ENCODE results near the gene CD200. TPM values are rescaled to one million over a fixed set of nuclear protein-coding genes. Genes with fewer than 3 reads are reported as not detected.

The CD200 gene
- total and polyA plus RNA-seq, 2 of the 4 experiments (the other 2 are of a cell fraction) = 1.1 to 1.7 TPM

GRCh38 chr3:112371569-112371968, 38.6 kb downstream of the CD200 start:
- H2BK120ac ChIP-seq (ENCODE audit: low read depth, low read length) = no peak overlapping the region
- no peaks in the 10 kb centered on the region; the same call in 1 of the 2 replicates for H3K27me3 ChIP-seq (ENCODE audit: control insufficient read depth, insufficient read depth, low read length)
- H3K4ac ChIP-seq (ENCODE audit: low read depth, low read length) = no peak overlapping the region
- H3K4me1 ChIP-seq (ENCODE audit: control insufficient read depth, insufficient read depth, low read length) = no peaks in the 10 kb centered on the region
- no peaks in the 10 kb centered on the region for H4K20me1 ChIP-seq (ENCODE audit: insufficient read depth, low read length)
- H3K4me2 ChIP-seq (ENCODE audit: low read depth, low read length) = no peak overlapping the region
- no peaks in the 10 kb centered on the region for H3K36me3 ChIP-seq (ENCODE audit: control insufficient read depth, insufficient read depth, low read length)
- H3K14ac ChIP-seq (replicated peaks; ENCODE audit: low read depth, low read length) = no peak overlapping the region
- no peak overlapping the region for H3K9ac ChIP-seq (ENCODE audit: low read depth, low read length)
- no peak overlapping the region for H2BK5ac ChIP-seq (ENCODE audit: low read depth, low read length, poor library complexity, severe bottlenecking)
- no peaks in the 10 kb centered on the region for H3K9me1 ChIP-seq (ENCODE audit: insufficient read depth, low read length)
- in situ Hi-C loops (cut with MboI; ENCODE audit: low sequenced_read_pairs) = no loop called here
- POLR2A ChIA-PET (ENCODE audit: unreplicated experiment) = no interaction called here
- H4K5ac ChIP-seq (ENCODE audit: low read depth, low read length) = no peak overlapping the region; the same call in 1 of the 2 replicates
- no peak for DNase-seq
- no peak overlapping the region for H4K8ac ChIP-seq (ENCODE audit: low read depth in 2 of 2, low read length in 2 of 2)
- no peak overlapping the region for H4K91ac ChIP-seq (ENCODE audit: insufficient read depth, low read depth, low read length)
- TF ChIP-seq MAFK (IDR thresholded peaks at IDR 0.05; ENCODE audit: low read depth, low read length) (no peak), RAD21 (IDR thresholded peaks at IDR 0.05; ENCODE audit: low read length) (no peak), CTCF (conservative IDR thresholded peaks at IDR 0.05; ENCODE audit: low read depth, low read length) (no peak)
- no peak overlapping the region for H3K23ac ChIP-seq (ENCODE audit: low read depth, low read length)
- intact Hi-C loops (cut with micrococcal nuclease) = no loop called here
- H3K18ac ChIP-seq (ENCODE audit: low read depth, low read length) = no peak overlapping the region
- no peak overlapping the region for H2BK15ac ChIP-seq (ENCODE audit: low read depth, low read length)
- H2BK20ac ChIP-seq (ENCODE audit: low read depth, low read length) = no peak overlapping the region
- H3K79me1 ChIP-seq (ENCODE audit: low read depth in 1 of 2, low read length in 2 of 2) = no peaks in the 10 kb centered on the region
- no peak overlapping the region for H3K27ac ChIP-seq (ENCODE audit: insufficient read depth, low read length)
- H3K4me3 ChIP-seq (ENCODE audit: insufficient read depth, low read depth, low read length) = no peak overlapping the region
- no peak for ATAC-seq (ENCODE audit: low read depth)
- no peak overlapping the region for H2AFZ ChIP-seq (replicated peaks; ENCODE audit: low read length, poor library complexity)
- dilution Hi-C loops (cut with HindIII; ENCODE audit: low sequenced_read_pairs, unreplicated experiment) = no loop called here
- H3K56ac ChIP-seq (ENCODE audit: extremely low read depth, insufficient read depth, low read length) = no peak overlapping the region
- 80% methylated on average over 1 of the region's 3 CpGs; no CpG with 5 or more reads in 1 of the 2 experiments for WGBS, 2 experiments (ENCODE audit: extremely low coverage in 2 of 2, insufficient read length in 1 of 2)
- BruUV-seq (replicated peaks) = no TSS peak
- CTCF ChIA-PET = interaction anchor here (0.6 kb wide), 1 partner anchor 17 kb away, joined by 3 read pairs; no protein-coding TSS in a partner anchor
- no peak overlapping the region for H2AK9ac ChIP-seq (replicated peaks; ENCODE audit: low read depth, low read length, poor library complexity)
- H2AK5ac ChIP-seq (ENCODE audit: low read depth, low read length) = no peak overlapping the region
- no peaks in the 10 kb centered on the region for H3K9me3 ChIP-seq (ENCODE audit: control insufficient read depth, insufficient read depth, low read length)

All from IMR-90 (cell line).